Activated T-helper 1 cell treated with anti-CD3 and anti-CD28 coated beads, Interleukin-12 subunit alpha, Interleukin-12 subunit beta, Interleukin-2, Interleukin-4 antibody, amounts not matched to agents 30 ng/mL and 10 ng/mL and 1 ng/mL, durations not matched to agents 14 hours and 24 hours and 36 hours (primary cell): ENCODE data around the gene RIMBP3B. TPM values are rescaled to one million over a fixed set of nuclear protein-coding genes. Genes with fewer than 3 reads are reported as not detected.
"Not testable (repeated sequence)": the region's sequence is repeated elsewhere in the genome, so short reads cannot be mapped to it uniquely, and the experiment has no call there.

Source experiments
- DNase-seq: peaks from one replicate; pipeline ENCODE4 v3.0.0; 2021; ENCODE audit warnings: low spot score
- H3K27ac Mint-ChIP-seq: one replicate; pipeline ENCODE4 v1.8.0; 2021; ENCODE audit warnings: mild to moderate bottlenecking, mixed read lengths
- H3K27me3 Mint-ChIP-seq: one replicate; pipeline ENCODE4 v1.8.0; 2022; ENCODE audit warnings: mild to moderate bottlenecking, moderate library complexity, mixed read lengths; ENCODE audit not compliant: insufficient read depth
- H3K36me3 Mint-ChIP-seq: one replicate; pipeline ENCODE4 v1.8.0; 2021; ENCODE audit warnings: low read depth, mixed read lengths
- H3K4me1 Mint-ChIP-seq: one replicate; pipeline ENCODE4 v1.8.0; 2021; ENCODE audit warnings: low read depth, mixed read lengths
- H3K4me3 Mint-ChIP-seq: one replicate; pipeline ENCODE4 v1.8.0; 2021; ENCODE audit warnings: mild to moderate bottlenecking, moderate library complexity, mixed read lengths
- H3K9me3 Mint-ChIP-seq: one replicate; pipeline ENCODE4 v1.8.0; 2021; ENCODE audit warnings: mixed read lengths
- intact Hi-C: fragments of 100-400 bp; cut with micrococcal nuclease; formaldehyde crosslinking; loops from one replicate; pipeline ENCODE4 v1.15.1; 2024
- total RNA-seq: library from RNA; stranded (reverse); gene quantifications from 2 replicates; pipeline ENCODE4 v1.2.3, GENCODE V29; 2022

Gene RIMBP3B
- total RNA-seq, 1 donor from 2014 or later: 0.16 TPM

GRCh38 chr22:21435998-21436810 lies 52.7 kb downstream of the RIMBP3B start:
- DNase-seq, H3K4me3 Mint-ChIP-seq, H3K9me3 Mint-ChIP-seq, H3K27ac Mint-ChIP-seq, H3K36me3 Mint-ChIP-seq, H3K4me1 Mint-ChIP-seq, intact Hi-C loops, H3K27me3 Mint-ChIP-seq: not testable (repeated sequence)

- H3K4me1 Mint-ChIP-seq, DNase-seq, H3K27me3 Mint-ChIP-seq, intact Hi-C loops, H3K4me3 Mint-ChIP-seq, H3K9me3 Mint-ChIP-seq, H3K27ac Mint-ChIP-seq, H3K36me3 Mint-ChIP-seq: not testable (repeated sequence)
Measured at GRCh38 chr22:21438013-21438412, 54.5 kb downstream of the RIMBP3B start.

Other genes starting within 250 kb of the RIMBP3B start
- 5.7 and 6.2 TPM in 2 replicates for gene HIC2, start 33.6 kb downstream of the RIMBP3B start, total RNA-seq
- gene TMEM191C, start 83.6 kb downstream of the RIMBP3B start, total RNA-seq: 0.59 and 0.67 TPM in 2 replicates
- 0.32 and 0.34 TPM in 2 replicates for gene RIMBP3C, start 167.7 kb downstream of the RIMBP3B start, total RNA-seq
- gene UBE2L3, start 184.0 kb downstream of the RIMBP3B start, total RNA-seq: 58.3 and 62.4 TPM in 2 replicates
- 51.7 and 51.8 TPM in 2 replicates for gene YDJC, start 246.3 kb downstream of the RIMBP3B start, total RNA-seq
- gene CCDC116, start 249.0 kb downstream of the RIMBP3B start, total RNA-seq: 0.54 and 0.73 TPM in 2 replicates